HepG2 (cell line): ENCODE measurements around the gene SLC12A3. TPM values are rescaled to one million over a fixed set of nuclear protein-coding genes. Genes with fewer than 3 reads are reported as not detected.

Experiments
- ELF1 ChIP-seq: sonication (generic); formaldehyde crosslinking; IDR thresholded peaks from 2 replicates; pipeline ENCODE4 v1.4.0; 2020; ENCODE audit warnings: missing genetic modification reagents
- FLYWCH1 ChIP-seq: sonication (generic); formaldehyde crosslinking; IDR thresholded peaks from 2 replicates; pipeline ENCODE4 v1.8.1; 2023; ENCODE audit warnings: mild to moderate bottlenecking, missing genetic modification reagents
- FOXO1 ChIP-seq: sonication (generic); formaldehyde crosslinking; IDR thresholded peaks from 2 replicates; pipeline ENCODE4 v1.4.0; 2020; ENCODE audit warnings: missing genetic modification reagents
- FOXP1 ChIP-seq, 2 experiments: fragments of 450-650 bp in 1 of 2; IDR thresholded peaks; 2 replicates each; pipeline ENCODE4 v1.6.1; 2017 to 2018; ENCODE audit warnings: antibody characterized with exemption in 1 of 2
- KDM3A ChIP-seq: IDR thresholded peaks from 2 replicates; pipeline ENCODE4 v1.6.1; 2018; ENCODE audit warnings: low read depth, missing compliant biosample characterization
- KDM4B ChIP-seq: sonication (generic); formaldehyde crosslinking; IDR thresholded peaks from 2 replicates; pipeline ENCODE4 v1.4.0; 2020; ENCODE audit warnings: missing genetic modification reagents
- KDM5B ChIP-seq: sonication (generic); formaldehyde crosslinking; IDR thresholded peaks from 2 replicates; pipeline ENCODE4 v1.4.0; 2020; ENCODE audit warnings: missing genetic modification reagents, mild to moderate bottlenecking, borderline replicate concordance
- NFATC3 ChIP-seq: sonication (generic); formaldehyde crosslinking; IDR thresholded peaks from 2 replicates; pipeline ENCODE4 v1.5.1; 2020; ENCODE audit warnings: mild to moderate bottlenecking, missing genetic modification reagents
- PITX1 ChIP-seq: sonication (generic); formaldehyde crosslinking; IDR thresholded peaks from 2 replicates; pipeline ENCODE4 v1.5.1; 2020; ENCODE audit warnings: mild to moderate bottlenecking, missing genetic modification reagents
- SP1 ChIP-seq, 2 experiments: fragments of 450-650 bp in 1 of 2; sonication (generic) in 1 of 2; formaldehyde crosslinking in 1 of 2; IDR thresholded peaks; 2 replicates each; pipeline versions ENCODE4 v1.4.0 to v1.6.1; 2016 to 2020; ENCODE audit warnings: missing genetic modification reagents in 1 of 2
- TARDBP ChIP-seq: sonication (generic); formaldehyde crosslinking; IDR thresholded peaks from 2 replicates; pipeline ENCODE4 v1.8.0; 2022; ENCODE audit warnings: mild to moderate bottlenecking, missing genetic modification reagents
- TBX2 ChIP-seq: sonication (generic); formaldehyde crosslinking; IDR thresholded peaks from 2 replicates; pipeline ENCODE4 v1.5.0; 2020; ENCODE audit warnings: missing genetic modification reagents, mild to moderate bottlenecking, borderline replicate concordance
- ZFP62 ChIP-seq: sonication (generic); formaldehyde crosslinking; IDR thresholded peaks from 2 replicates; pipeline ENCODE4 v1.4.0; 2020; ENCODE audit warnings: missing genetic modification reagents
- ZNF160 ChIP-seq: sonication (generic); formaldehyde crosslinking; IDR thresholded peaks from 2 replicates; pipeline ENCODE4 v1.8.0; 2022; ENCODE audit warnings: mild to moderate bottlenecking, inconsistent platforms, missing genetic modification reagents
- ZNF205 ChIP-seq: IDR thresholded peaks from 2 replicates; pipeline ENCODE4 v1.6.1; 2018; ENCODE audit warnings: missing biosample characterization, missing genetic modification reagents
- ZNF235 ChIP-seq: sonication (generic); formaldehyde crosslinking; IDR thresholded peaks from 2 replicates; pipeline ENCODE4 v1.8.1; 2023; ENCODE audit warnings: mild to moderate bottlenecking, missing genetic modification reagents, borderline replicate concordance
- ZNF276 ChIP-seq: sonication (generic); formaldehyde crosslinking; IDR thresholded peaks from 2 replicates; pipeline ENCODE4 v1.4.0; 2020; ENCODE audit warnings: mild to moderate bottlenecking, low read depth, missing genetic modification reagents
- ZNF383 ChIP-seq: sonication (generic); formaldehyde crosslinking; IDR thresholded peaks from 2 replicates; pipeline ENCODE4 v1.4.0; 2020; ENCODE audit warnings: missing genetic modification reagents, mild to moderate bottlenecking, borderline replicate concordance
- ZNF430 ChIP-seq: sonication (generic); formaldehyde crosslinking; IDR thresholded peaks from 2 replicates; pipeline ENCODE4 v1.9.0; 2021; ENCODE audit warnings: mild to moderate bottlenecking, missing genetic modification reagents
- ZNF580 ChIP-seq: IDR thresholded peaks from 2 replicates; pipeline ENCODE4 v1.6.1; 2016; ENCODE audit warnings: low read depth, borderline replicate concordance
- ZNF629 ChIP-seq: sonication (generic); formaldehyde crosslinking; conservative IDR thresholded peaks from 2 replicates; pipeline ENCODE4 v1.5.0; 2020; ENCODE audit warnings: missing genetic modification reagents
- ZNF746 ChIP-seq: sonication (generic); formaldehyde crosslinking; IDR thresholded peaks from 2 replicates; pipeline ENCODE4 v1.8.0; 2022; ENCODE audit warnings: mild to moderate bottlenecking, missing genetic modification reagents
- polyA plus RNA-seq, 8 experiments: library from polyadenylated mRNA; depleted of rRNA in 3 of 8; stranded (reverse) in 7 of 8; unstranded in 1 of 8; fragments of >200 nt; fragmentation: Illumina TruSeq in 4 of 8; extraction: Trizol in 4 of 8; gene quantifications; 2 replicates each; pipeline versions ENCODE4 v1.2.1 to v1.2.3, GENCODE V29; 2011 to 2016; ENCODE audit warnings: low read depth in 4 of 8, missing spikeins in 1 of 8, mixed read lengths in 1 of 8; ENCODE audit not compliant: insufficient read depth in 1 of 8
- total RNA-seq, 5 experiments: library from RNA; depleted of rRNA; stranded (reverse); fragments of >200 nt; fragmentation: Illumina TruSeq; extraction: Trizol; gene quantifications; 2 replicates each; pipeline ENCODE4 v1.2.3, GENCODE V29; 2016; ENCODE audit warnings: low read depth in 1 of 5
- TF ChIP-seq, protein P1 (sequence below): sonication (generic); formaldehyde crosslinking; IDR thresholded peaks from 2 replicates; pipeline ENCODE4 v1.5.0; 2020; ENCODE audit warnings: missing genetic modification reagents
- TF ChIP-seq, protein P2 (sequence below): sonication (generic); formaldehyde crosslinking; IDR thresholded peaks from 2 replicates; pipeline ENCODE4 v1.9.0; 2021; ENCODE audit warnings: missing genetic modification reagents, borderline replicate concordance
- TF ChIP-seq, protein P3 (sequence below): conservative IDR thresholded peaks from 2 replicates; pipeline ENCODE4 v1.6.1; 2018; ENCODE audit warnings: missing genetic modification reagents

Gene SLC12A3
- total and polyA plus RNA-seq, 2 of the 13 experiments (the other 11 are each of a cell fraction or from before 2014, with no cell fraction given): 6.2 TPM; not detected in 1

DNA sequence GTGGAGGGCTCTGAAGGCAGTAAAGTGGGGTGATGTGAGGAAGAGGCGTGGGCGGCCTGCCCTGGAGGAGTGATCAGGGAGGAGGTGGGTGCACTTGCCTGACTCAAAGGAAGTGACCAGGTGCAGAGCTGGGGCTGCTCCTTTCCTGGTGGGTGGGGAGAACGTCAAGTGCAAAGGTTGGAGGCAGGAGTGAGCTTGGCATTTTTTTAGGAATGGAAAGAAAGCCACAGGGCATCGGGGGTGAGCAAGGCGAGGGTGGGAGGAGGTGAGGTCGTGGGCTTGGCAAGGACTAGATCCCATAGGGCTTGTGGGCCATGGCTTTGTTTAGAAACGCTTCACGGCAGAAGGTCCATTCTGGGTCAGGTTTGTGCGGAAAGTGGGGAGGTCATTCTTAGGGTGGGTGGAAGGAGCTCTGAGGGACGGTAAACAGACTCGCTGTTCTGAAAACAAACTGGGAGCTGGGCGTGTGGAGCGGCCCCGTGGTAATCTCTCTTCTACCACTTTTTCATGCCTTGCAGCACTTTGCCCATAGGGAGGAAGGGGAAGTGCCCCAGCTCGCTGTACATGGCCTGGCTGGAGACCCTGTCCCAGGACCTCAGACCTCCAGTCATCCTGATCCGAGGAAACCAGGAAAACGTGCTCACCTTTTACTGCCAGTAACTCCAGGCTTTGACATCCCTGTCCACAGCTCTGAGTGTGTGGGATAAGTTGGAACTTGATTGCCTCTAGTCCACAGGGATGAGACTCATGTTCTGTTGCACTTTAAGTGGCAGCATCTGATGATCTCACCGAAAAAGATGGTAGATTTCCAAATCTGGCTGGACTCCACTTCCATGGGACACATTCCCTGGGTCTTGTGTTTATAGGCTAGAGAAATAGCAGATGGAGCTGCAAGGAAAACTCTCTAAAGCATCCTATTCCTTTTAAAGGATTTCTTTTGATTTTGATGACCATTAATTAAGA is 48.0 kb downstream of the SLC12A3 start (continued):
- TF ChIP-seq ZNF383 (no peak), TARDBP (CRISPR knock-in tag) (no peak), KDM4B (no peak), KDM5B (no peak), ZNF276 (CRISPR knock-in tag) (no peak), ZNF746 (CRISPR knock-in tag) (peak; percentile 58; the same call in 1 of the 2 replicates), FLYWCH1 (CRISPR knock-in tag) (no peak), NFATC3 (no peak), ZNF430 (0 out of 2 replicates have a peak, but pooled peaks have one; percentile 7), FOXO1 (CRISPR knock-in tag) (0 out of 2 replicates have a peak, but pooled peaks have one; percentile 11), ZNF160 (CRISPR knock-in tag) (no peak), ZFP62 (no peak), ZNF205 (CRISPR knock-in tag) (no peak), ZNF580 (CRISPR knock-in tag) (no peak), SP1 (IDR thresholded peaks at IDR 0.05) (no peak), SP1 (CRISPR knock-in tag; IDR thresholded peaks at IDR 0.05) (no peak), KDM3A (CRISPR knock-in tag) (no peak), FOXP1 (IDR thresholded peaks at IDR 0.05) (no peak), FOXP1 (CRISPR knock-in tag; IDR thresholded peaks at IDR 0.05) (no peak), ZNF629 (CRISPR knock-in tag) (no peak), ELF1 (no peak), TBX2 (CRISPR knock-in tag) (no peak; the same call in 1 of the 2 replicates), ZNF235 (CRISPR knock-in tag) (no peak), PITX1 (CRISPR knock-in tag) (0 out of 2 replicates have a peak, but pooled peaks have one; percentile 22)
- TF ChIP-seq, protein P1, sequence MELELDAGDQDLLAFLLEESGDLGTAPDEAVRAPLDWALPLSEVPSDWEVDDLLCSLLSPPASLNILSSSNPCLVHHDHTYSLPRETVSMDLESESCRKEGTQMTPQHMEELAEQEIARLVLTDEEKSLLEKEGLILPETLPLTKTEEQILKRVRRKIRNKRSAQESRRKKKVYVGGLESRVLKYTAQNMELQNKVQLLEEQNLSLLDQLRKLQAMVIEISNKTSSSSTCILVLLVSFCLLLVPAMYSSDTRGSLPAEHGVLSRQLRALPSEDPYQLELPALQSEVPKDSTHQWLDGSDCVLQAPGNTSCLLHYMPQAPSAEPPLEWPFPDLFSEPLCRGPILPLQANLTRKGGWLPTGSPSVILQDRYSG: no peak
- TF ChIP-seq, protein P2, sequence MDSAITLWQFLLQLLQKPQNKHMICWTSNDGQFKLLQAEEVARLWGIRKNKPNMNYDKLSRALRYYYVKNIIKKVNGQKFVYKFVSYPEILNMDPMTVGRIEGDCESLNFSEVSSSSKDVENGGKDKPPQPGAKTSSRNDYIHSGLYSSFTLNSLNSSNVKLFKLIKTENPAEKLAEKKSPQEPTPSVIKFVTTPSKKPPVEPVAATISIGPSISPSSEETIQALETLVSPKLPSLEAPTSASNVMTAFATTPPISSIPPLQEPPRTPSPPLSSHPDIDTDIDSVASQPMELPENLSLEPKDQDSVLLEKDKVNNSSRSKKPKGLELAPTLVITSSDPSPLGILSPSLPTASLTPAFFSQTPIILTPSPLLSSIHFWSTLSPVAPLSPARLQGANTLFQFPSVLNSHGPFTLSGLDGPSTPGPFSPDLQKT: no peak
- TF ChIP-seq, protein P3, sequence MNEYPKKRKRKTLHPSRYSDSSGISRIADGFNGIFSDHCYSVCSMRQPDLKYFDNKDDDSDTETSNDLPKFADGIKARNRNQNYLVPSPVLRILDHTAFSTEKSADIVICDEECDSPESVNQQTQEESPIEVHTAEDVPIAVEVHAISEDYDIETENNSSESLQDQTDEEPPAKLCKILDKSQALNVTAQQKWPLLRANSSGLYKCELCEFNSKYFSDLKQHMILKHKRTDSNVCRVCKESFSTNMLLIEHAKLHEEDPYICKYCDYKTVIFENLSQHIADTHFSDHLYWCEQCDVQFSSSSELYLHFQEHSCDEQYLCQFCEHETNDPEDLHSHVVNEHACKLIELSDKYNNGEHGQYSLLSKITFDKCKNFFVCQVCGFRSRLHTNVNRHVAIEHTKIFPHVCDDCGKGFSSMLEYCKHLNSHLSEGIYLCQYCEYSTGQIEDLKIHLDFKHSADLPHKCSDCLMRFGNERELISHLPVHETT (CRISPR knock-in tag): no peak
